Measurements from ENCODE around the gene DNAJA3. TPM values are rescaled to one million over a fixed set of nuclear protein-coding genes. Genes with fewer than 3 reads are reported as not detected.

DNAJA3 gene
- total RNA-seq, 1 experiment from 2014 or later: 93.3 TPM

DNA sequence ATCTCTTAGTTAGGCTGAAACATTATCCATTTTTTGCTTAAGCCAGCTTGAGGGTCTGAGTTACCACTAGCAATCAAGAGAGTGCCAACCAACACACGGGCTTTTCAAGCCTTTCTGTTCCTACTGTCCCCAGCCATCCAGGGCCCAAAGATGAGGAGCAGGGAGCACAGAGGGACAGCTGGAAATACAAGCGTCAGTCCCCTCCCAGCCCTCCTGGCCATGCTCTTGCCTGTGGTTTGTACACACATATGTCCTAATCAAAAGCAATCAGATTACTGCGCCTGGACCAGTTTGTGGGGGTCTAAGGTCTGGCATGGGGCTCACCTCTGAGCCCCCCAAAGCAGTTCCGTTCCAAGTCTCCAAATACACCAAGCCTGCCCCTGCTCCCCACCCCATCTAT is 12.8 kb upstream of the DNAJA3 start:
- no peak overlapping the region for H2AFZ ChIP-seq (ENCODE audit: low read depth, low read length, poor library complexity, severe bottlenecking)
- TF ChIP-seq EZH2 (IDR thresholded peaks at IDR 0.05) (no peak), FOSL1 (IDR thresholded peaks at IDR 0.05; ENCODE audit: low read depth) (no peak), TCF7L2 (IDR thresholded peaks at IDR 0.05; ENCODE audit: borderline replicate concordance, extremely low read depth, insufficient read depth, insufficient read length) (no peak), EGR1 (IDR thresholded peaks at IDR 0.05; ENCODE audit: low read depth) (no peak), CBX3 (IDR thresholded peaks at IDR 0.05; ENCODE audit: low read depth) (no peak), ELF1 (IDR thresholded peaks at IDR 0.05; ENCODE audit: borderline replicate concordance, low read depth) (no peak), JUND (IDR thresholded peaks at IDR 0.05) (no peak), ZFX (IDR thresholded peaks at IDR 0.05) (no peak), SIN3A (IDR thresholded peaks at IDR 0.05; ENCODE audit: low read depth) (no peak), RAD21 (IDR thresholded peaks at IDR 0.05; ENCODE audit: low read depth) (no peak), POLR2AphosphoS5 (IDR thresholded peaks at IDR 0.05; ENCODE audit: low read depth, low read length) (no peak), SP1 (IDR thresholded peaks at IDR 0.05; ENCODE audit: low read depth) (no peak), EZH2phosphoT487 (IDR thresholded peaks at IDR 0.05; ENCODE audit: borderline replicate concordance) (no peak)
- TF ChIP-seq, protein P1, sequence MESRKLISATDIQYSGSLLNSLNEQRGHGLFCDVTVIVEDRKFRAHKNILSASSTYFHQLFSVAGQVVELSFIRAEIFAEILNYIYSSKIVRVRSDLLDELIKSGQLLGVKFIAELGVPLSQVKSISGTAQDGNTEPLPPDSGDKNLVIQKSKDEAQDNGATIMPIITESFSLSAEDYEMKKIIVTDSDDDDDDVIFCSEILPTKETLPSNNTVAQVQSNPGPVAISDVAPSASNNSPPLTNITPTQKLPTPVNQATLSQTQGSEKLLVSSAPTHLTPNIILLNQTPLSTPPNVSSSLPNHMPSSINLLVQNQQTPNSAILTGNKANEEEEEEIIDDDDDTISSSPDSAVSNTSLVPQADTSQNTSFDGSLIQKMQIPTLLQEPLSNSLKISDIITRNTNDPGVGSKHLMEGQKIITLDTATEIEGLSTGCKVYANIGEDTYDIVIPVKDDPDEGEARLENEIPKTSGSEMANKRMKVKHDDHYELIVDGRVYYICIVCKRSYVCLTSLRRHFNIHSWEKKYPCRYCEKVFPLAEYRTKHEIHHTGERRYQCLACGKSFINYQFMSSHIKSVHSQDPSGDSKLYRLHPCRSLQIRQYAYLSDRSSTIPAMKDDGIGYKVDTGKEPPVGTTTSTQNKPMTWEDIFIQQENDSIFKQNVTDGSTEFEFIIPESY (IDR thresholded peaks at IDR 0.05; ENCODE audit: extremely low read depth, insufficient replicate concordance, low read length): no peak
- TF ChIP-seq, protein P2, sequence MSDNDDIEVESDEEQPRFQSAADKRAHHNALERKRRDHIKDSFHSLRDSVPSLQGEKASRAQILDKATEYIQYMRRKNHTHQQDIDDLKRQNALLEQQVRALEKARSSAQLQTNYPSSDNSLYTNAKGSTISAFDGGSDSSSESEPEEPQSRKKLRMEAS (IDR thresholded peaks at IDR 0.05): no peak
- TF ChIP-seq, protein P3, sequence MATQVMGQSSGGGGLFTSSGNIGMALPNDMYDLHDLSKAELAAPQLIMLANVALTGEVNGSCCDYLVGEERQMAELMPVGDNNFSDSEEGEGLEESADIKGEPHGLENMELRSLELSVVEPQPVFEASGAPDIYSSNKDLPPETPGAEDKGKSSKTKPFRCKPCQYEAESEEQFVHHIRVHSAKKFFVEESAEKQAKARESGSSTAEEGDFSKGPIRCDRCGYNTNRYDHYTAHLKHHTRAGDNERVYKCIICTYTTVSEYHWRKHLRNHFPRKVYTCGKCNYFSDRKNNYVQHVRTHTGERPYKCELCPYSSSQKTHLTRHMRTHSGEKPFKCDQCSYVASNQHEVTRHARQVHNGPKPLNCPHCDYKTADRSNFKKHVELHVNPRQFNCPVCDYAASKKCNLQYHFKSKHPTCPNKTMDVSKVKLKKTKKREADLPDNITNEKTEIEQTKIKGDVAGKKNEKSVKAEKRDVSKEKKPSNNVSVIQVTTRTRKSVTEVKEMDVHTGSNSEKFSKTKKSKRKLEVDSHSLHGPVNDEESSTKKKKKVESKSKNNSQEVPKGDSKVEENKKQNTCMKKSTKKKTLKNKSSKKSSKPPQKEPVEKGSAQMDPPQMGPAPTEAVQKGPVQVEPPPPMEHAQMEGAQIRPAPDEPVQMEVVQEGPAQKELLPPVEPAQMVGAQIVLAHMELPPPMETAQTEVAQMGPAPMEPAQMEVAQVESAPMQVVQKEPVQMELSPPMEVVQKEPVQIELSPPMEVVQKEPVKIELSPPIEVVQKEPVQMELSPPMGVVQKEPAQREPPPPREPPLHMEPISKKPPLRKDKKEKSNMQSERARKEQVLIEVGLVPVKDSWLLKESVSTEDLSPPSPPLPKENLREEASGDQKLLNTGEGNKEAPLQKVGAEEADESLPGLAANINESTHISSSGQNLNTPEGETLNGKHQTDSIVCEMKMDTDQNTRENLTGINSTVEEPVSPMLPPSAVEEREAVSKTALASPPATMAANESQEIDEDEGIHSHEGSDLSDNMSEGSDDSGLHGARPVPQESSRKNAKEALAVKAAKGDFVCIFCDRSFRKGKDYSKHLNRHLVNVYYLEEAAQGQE (IDR thresholded peaks at IDR 0.05; ENCODE audit: low read depth): no peak
- TF ChIP-seq, protein P4, sequence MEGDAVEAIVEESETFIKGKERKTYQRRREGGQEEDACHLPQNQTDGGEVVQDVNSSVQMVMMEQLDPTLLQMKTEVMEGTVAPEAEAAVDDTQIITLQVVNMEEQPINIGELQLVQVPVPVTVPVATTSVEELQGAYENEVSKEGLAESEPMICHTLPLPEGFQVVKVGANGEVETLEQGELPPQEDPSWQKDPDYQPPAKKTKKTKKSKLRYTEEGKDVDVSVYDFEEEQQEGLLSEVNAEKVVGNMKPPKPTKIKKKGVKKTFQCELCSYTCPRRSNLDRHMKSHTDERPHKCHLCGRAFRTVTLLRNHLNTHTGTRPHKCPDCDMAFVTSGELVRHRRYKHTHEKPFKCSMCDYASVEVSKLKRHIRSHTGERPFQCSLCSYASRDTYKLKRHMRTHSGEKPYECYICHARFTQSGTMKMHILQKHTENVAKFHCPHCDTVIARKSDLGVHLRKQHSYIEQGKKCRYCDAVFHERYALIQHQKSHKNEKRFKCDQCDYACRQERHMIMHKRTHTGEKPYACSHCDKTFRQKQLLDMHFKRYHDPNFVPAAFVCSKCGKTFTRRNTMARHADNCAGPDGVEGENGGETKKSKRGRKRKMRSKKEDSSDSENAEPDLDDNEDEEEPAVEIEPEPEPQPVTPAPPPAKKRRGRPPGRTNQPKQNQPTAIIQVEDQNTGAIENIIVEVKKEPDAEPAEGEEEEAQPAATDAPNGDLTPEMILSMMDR (IDR thresholded peaks at IDR 0.05 in 2 of 3, conservative IDR thresholded peaks at IDR 0.05 in 1 of 3; ENCODE audit: borderline replicate concordance in 1 of 3, insufficient read depth in 1 of 3, low read depth in 2 of 3, low read length in 2 of 3): no peak
- no peaks in the 10 kb centered on the region for H3K27me3 ChIP-seq (ENCODE audit: insufficient read depth, low read length)
- H3K4me1 ChIP-seq (ENCODE audit: control insufficient read depth in 1 of 2, insufficient read depth in 2 of 2, low read length in 2 of 2): peaks cover 10 to 14% of the 10 kb centered on the region in 2 experiments; a peak in 3 of 4 replicates
- RAD21 ChIA-PET (ENCODE audit: low non-redundant PET in 1 of 2, low total read pairs in 2 of 2, uncharacterized antibody in 2 of 2, unreplicated experiment in 2 of 2): no interaction called here
- CTCF ChIA-PET: no interaction called here
- no peak overlapping the region for H3K9ac ChIP-seq (ENCODE audit: low read length)
- no peaks in the 10 kb centered on the region for H4K20me1 ChIP-seq (ENCODE audit: insufficient read depth)
- no TSS peak for BruUV-seq (replicated peaks)
- DNase-seq (ENCODE audit: low read depth, low spot score): no peak
- H3K9me2 ChIP-seq (ENCODE audit: insufficient read depth): no peaks in the 10 kb centered on the region
- POLR2A ChIA-PET: no interaction called here
- H3K27ac ChIP-seq (ENCODE audit: low read depth, low read length): no peak overlapping the region
- no peak overlapping the region for H3K4me2 ChIP-seq (ENCODE audit: low read length)
- H3K36me3 ChIP-seq (ENCODE audit: control insufficient read depth in 1 of 2, insufficient read depth in 2 of 2, low read length in 2 of 2): no peaks in the 10 kb centered on the region; a peak in 1 of 4 replicates
- no peak overlapping the region for H3K4me3 ChIP-seq (replicated peaks in 1 of 2; ENCODE audit: low read depth in 1 of 2, low read length in 2 of 2)
- intact Hi-C loops (cut with micrococcal nuclease): no loop called here
- H3K79me2 ChIP-seq (ENCODE audit: insufficient read depth, low read length): peaks cover 16% of the 10 kb centered on the region
- H3K9me3 ChIP-seq (ENCODE audit: control insufficient read depth in 1 of 2, insufficient read depth in 1 of 2, low read depth in 1 of 2, low read length in 2 of 2): no peaks in the 10 kb centered on the region
- ATAC-seq: no peak
